Activated CD8-positive, alpha-beta memory T cell treated with anti-CD3 and anti-CD28 coated beads for 1 hour (primary cell): Measurements from ENCODE around the gene USP9X.
"Not testable (repeated sequence)": the region's sequence is repeated elsewhere in the genome, so short reads cannot be mapped to it uniquely, and the experiment has no call there.

ENCODE experiments used
- DNase-seq, 2 donors: peaks; one replicate each; pipeline ENCODE4 v3.0.0-alpha.2; 2020; ENCODE audit warnings: low read depth in 1 of 2; ENCODE audit errors: extremely low read depth in 1 of 2

The USP9X gene

DNA sequence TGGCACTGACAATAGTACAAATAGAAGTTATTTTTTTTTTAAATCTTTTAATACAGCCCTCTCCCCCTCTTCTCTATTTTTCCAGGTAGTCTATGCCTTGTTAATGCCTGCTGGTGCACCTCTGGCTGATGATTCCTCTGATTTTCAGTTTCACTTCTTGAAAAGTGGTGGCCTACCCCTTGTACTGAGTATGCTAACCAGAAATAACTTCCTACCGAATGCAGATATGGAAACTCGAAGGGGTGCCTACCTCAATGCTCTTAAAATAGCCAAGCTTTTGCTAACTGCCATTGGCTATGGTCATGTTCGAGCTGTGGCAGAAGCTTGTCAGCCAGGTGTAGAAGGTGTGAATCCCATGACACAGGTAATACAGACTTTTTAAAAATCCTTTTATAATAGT lies 99.1 kb downstream of the USP9X start:
- no peak for DNase-seq

DNA sequence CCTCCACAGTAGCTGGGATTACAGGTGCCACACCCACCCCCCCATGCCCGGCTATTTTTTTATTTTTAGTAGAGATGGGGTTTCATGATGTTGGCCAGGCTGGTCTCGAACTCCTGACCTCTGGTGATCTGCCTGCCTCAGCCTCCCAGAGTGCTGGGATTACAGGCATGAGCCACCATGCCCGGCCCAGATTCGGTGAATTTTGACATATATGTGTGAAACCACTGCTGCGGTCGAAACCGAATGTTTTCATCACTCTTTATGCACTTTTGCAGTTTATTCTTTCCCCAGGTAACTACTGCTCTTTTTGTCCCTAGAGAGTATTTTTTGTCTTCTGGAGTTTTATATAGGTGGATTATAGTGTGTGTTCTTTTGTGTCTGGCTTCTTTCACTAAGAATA lies 101.7 kb downstream of the USP9X start:
- DNase-seq: not testable (repeated sequence)

DNA sequence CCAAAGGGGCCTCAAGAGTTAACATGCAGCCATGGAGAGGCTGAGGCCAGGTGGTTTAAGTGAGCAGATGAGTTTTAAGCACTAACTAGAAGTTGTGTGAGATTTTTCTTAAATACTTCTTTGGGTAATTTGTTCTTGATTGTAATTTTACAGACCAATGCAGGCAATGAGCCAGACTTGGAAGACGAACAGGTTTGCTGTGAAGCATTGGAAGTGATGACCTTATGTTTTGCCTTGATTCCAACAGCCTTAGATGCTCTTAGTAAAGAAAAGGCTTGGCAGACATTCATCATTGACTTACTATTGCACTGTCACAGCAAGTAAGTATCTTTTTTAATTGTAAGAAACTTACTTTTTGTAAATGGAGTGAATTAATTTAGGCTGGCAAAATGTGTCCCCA lies 103.9 kb downstream of the USP9X start:
- DNase-seq: no peak

DNA sequence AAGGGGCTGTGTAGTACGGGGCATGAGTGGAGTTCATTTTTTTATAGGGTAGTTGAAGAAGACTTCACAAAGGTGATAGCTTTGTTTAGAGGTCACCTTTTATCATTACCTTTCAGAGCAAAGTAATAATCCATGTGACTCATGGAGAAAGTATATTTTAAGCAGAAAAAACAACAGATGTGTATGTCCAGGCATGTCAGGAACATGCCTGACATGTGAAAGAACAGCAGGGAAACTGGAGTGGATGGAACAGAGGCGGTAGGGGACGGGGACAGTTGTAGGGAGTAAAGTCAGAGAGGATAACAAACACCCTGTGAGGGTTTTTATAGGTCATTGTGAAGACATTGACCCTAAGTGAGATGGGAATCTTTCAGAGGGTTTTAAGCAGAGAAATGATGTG lies 107.6 kb downstream of the USP9X start:
- DNase-seq: no peak

DNA sequence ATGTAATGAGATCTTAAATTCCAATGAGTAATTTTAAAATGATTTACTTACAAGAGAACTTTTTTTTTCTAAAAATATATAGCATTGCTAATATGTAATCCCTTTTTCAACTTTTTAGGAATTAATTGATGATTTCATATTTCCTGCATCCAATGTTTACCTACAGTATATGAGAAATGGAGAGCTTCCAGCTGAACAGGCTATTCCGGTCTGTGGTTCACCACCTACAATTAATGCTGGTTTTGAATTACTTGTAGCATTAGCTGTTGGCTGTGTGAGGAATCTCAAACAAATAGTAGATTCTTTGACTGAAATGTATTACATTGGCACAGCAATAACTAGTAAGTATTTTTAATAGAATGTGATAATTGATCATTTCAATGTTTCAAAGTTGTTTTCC lies 113.2 kb downstream of the USP9X start:
- no peak for DNase-seq

DNA sequence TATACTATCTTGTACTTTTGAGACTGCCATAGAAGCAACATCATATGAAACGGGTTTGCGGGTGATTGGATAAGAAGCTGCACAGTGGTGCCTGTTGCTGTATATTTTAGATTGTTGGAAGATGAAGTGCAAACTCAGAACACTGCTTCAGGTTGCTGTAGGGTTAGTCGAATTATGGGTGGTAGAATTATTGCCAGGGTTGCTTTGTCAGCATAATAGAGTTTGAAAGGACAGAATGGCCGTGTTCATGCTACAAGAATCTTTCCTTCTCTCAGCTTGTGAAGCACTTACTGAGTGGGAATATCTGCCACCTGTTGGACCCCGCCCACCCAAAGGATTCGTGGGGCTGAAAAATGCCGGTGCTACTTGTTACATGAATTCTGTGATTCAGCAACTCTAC lies 115.5 kb downstream of the USP9X start:
- DNase-seq: no peak

DNA sequence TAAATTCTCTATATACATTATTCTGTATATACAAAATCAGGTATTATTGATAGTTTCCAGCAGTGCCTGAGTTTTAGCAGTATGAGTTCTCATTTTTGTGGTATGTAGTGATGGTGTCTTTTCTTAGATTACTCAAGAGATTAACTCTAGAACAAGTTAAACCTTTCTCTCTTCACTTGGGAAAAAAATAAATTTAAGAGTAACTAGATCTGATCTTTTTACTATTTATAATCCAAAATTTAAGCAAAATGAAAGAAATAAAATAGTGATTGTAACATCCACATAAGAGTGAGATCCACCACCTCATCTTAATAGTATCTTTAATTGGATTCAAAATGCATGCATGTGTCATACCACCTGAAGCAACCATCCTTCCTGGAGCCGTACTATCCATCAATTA lies 124.6 kb downstream of the USP9X start:
- DNase-seq: no peak

DNA sequence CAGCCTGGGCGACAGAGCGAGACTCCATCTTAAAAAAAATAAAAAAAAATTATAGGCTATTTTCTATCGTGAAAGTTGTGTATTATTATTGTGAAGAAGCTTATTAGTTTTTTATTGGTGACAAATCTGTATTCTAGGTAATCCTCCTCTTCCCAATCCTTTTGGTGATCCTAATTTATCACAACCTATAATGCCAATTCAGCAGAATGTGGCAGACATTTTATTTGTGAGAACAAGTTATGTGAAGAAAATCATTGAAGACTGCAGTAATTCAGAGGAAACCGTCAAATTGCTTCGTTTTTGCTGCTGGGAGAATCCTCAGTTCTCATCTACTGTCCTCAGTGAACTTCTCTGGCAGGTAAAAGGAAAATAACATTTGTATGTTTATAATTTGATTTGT lies 139.4 kb downstream of the USP9X start:
- DNase-seq: no peak

DNA sequence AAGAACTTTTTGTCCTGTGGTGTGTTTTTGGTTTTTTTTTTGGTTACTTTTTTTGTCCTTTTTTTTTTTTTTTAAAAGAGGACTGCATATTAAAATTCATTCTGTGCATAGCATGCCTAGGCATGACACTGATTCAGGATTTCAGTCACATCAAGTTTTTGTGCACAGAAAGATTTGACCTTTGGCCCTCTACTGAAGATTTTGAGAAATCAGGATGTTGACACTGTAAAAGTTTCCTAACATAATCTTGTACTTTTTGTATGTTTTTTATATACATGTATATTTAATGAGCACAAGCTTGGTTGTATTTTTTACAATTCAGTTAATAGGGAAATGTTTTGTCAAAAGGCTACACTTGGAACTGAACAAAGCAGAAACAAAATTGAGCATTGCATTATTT lies 148.7 kb downstream of the USP9X start:
- DNase-seq: no peak

DNA sequence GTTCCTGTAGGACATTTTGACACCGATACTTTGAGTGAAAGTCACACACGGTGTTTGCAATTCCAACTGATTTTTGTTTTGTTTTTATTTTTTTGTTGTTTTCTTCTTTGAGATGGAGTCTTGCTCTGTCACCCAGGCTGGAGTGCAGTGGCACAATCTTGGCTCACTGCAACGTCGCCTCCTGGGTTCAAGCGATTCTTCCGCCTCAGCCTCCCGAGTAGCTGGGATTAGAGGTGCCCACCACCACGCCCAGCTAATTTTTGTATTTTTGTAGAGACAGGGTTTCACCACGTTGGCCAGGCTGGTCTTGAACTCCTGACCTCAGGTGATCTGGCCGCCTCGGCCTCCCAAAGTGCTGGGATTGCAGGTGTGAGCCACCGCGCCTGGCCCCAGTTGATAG lies 149.2 kb downstream of the USP9X start:
- DNase-seq: not testable (repeated sequence)

DNA sequence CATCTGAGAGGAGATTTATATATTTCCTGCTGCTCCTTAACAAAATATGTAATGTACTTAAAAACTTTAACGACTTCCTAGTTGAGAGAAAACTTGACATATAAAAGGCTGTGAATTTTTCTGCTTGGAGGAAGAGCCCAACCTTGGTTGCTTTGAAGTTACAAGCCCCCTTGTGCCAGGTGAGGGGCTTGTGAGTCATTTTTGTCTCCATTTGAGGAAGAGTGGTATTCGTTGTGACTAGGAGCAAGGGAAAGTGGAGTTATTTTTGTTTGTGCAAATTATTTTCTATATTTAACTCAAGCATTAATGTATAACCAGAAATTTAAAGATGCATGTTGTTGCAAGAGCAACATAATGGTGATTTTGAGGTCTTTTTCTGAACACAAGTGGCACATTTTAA lies 149.7 kb downstream of the USP9X start:
- no peak for DNase-seq

DNA sequence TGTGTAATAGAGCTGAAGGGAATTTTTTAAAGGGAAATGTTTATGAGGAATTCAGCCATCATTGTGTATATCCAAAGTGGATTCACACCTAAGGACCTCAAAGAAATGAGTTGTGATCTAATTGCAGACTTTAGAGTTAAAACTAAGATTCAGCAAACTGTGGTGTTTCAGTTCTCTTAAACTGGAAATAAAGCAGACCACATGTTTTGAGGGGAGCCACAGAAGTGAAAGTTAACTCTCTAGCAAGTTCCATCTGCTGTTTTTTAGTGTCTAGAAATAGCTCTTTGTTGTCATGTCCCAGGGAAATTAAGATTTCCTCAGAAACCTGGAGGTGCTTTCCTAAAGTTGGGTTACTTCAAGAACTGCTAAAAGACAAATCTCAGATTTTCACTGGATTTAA lies 151.4 kb downstream of the USP9X start:
- no peak for DNase-seq

DNA sequence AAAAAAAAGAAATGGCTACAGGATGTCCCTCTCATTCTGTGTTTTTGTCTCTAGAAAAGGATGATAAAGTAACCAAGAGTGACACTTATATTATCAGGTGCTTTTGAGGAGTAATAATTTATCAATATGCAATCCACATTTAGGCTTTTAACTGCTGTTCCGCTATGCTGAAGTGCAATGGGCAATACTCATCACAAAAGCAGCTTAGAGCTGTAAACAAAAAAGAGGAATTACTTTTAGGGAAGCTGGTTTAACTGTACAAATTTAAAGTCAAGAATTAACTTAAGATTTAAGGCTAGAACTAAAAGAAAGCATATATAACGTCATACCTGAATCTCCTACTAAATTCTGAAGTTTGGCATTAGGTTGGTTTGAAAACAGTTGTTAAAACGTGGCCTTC lies 155.3 kb downstream of the USP9X start:
- no peak for DNase-seq

DNA sequence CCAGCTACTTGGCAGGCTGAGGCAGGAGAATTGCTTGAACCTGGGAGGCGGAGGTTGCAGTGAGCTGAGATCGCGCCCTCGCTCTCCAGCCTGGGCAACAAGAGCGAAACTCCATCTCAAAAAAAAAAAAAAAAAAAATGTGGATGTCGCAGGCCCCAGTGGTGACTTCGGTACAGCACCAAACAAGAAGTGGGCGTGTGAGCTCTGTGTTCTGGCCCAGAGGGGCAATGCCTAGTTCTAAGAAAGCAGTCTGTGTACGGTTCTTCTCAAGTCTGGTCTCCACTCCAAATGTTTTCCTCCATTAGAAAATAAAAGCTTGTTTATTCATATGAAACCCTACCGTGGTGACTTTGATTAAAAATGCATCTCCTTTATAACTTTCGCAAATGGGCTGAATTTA lies 156.7 kb downstream of the USP9X start:
- no peak for DNase-seq

DNA sequence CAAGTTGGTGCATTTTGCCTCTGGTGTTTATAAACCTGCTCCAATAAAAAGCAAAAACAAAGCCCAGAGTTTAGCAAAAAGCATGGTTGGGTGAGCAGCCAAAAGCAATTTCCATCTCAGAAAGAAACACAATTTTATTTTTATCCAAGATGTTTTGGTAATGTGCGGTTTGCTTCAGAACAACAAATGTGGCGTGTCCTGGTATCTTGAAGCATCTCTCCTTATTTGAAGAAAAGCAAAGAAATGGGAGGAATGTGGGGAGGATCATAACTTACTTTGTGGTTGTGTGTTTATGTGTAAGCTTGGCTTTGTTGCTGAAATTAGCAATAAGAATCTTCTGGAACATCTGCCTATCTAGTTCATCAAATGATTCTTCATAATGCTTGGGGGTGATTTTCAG lies 160.4 kb downstream of the USP9X start:
- no peak for DNase-seq

DNA sequence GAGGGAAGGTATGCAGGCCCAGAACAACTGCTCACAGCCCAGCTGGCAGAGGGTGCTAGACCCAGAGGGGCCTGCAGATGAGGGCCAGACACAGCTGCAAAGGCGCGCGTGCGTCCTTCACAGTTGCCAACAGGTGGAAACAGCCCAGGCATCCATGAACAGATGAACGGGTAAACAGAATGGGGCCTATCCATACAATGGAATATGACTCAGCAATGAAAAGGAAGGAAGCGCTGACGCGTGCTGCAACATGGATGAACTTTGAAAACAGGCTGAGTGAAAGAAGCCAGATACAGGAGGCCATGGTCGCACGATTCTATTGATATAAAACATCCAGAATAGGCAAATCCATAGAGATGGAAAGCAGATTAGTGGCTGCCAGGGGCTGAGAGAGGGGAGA lies 165.6 kb downstream of the USP9X start:
- DNase-seq: no peak

DNA sequence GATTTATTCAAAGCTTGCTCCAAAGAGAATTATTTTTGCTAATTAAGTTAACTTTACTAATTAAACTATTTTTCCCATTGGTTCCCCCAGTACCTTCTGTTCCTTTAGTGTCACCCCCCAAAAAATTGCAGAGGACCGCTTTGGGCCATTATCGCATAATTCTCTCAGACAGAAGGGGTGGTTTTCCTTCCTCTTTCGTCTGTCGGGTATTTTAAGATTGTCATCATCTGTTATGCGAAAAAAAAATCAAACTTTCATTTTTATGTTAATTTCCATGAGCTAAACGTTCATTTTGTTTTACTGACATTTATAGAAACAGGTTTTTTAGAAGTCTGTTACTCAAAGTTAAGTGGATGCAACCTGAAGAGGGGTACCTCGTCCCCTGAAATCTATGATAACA lies 172.6 kb downstream of the USP9X start:
- DNase-seq: no peak

DNA sequence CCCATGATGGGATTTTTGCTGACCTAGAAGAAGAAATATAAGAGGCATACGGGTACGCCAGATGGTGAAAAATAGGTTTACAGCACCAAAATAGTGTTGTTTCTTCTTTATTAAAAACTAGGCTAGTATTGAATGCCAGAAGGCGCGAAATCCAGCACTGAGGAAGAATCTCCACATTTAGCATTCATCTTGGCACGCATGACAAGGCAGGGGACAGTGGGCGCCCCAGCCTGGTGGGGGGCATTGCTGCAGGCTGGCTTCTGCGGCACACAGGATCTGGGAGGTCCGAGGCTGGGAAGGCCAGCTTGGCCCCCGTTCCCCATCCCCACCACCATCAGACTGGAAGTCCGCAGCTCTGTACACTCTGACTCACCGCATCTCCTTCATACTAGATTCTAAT lies 173.0 kb downstream of the USP9X start:
- DNase-seq: no peak

DNA sequence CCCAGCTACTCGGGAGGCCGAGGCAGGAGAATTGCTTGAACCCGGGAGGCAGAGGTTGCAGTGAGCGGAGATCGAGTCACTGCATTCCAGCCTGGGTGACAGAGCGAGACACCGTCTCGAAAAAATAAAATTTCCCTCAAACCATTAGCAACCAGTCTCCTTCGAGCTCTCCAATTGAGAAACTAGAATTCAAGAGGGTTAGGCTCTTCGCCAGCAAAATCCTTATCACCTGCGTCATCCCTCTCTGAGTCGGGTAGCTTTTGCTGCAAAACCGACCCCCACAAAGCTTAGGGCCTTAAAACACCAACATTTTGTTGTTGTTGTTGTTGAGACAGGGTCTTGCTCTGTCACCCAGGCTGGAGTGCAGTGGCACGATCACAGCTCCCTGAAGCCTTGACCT lies 173.6 kb downstream of the USP9X start:
- DNase-seq: no peak

DNA sequence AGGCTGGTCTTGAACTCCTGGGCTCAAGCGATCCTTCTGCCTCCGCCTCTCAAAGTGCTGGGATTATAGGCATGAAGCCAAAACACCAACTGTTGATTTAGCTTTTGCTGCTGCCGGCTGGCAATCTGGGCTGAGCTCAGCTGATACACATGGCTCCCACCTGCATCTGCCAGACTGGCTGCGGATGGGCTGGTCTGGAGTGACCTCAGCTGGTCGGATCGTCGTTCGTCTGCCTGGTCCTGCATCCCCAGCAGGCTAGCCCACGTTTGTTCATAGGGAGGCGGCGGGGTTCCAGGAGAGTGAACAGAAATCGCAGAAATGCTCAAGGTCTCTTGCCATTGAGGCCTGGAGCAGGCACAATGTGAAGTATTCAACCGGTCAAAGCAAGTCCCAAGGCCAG lies 174.3 kb downstream of the USP9X start:
- no peak for DNase-seq

DNA sequence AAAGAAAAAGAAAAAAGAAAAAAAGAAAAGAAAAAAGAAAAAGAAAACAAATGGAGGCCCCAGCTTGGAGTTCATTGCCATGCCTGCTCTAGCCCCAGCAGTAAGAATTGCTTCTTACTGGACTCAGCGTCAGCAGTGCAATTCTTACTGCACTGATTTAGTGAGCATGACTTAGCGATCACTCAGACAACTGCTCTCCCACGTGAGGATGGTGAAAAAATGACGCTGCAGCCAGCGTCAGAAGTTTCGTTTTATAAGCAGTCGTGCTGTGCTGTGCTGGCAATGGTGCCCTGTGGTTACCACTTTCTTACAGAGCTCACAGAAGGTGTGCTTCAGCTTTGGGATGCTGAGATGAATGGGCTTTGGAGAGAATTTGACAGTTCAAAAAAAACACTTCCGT lies 180.4 kb downstream of the USP9X start:
- DNase-seq: peak in 1 of 2 donors; percentile 4

DNA sequence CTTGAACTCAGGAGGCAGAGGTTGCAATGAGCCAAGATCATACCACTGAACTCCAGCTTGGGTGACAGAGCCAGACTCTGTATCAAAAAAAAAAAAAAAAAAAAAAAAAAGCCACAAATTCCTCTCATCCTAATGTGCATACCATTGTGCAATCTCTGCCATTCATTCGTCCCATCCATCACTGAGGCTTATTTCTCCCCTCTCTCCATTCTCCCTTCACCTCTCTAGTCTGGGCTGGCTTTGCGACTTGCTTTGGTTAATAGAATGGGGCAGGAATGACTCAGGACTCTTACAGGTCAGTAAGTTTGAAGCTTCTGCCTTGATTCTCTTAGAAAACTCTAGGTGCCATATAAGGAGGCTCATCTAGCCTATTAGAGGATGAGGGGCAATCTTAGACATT lies 188.4 kb downstream of the USP9X start:
- DNase-seq: no peak

DNA sequence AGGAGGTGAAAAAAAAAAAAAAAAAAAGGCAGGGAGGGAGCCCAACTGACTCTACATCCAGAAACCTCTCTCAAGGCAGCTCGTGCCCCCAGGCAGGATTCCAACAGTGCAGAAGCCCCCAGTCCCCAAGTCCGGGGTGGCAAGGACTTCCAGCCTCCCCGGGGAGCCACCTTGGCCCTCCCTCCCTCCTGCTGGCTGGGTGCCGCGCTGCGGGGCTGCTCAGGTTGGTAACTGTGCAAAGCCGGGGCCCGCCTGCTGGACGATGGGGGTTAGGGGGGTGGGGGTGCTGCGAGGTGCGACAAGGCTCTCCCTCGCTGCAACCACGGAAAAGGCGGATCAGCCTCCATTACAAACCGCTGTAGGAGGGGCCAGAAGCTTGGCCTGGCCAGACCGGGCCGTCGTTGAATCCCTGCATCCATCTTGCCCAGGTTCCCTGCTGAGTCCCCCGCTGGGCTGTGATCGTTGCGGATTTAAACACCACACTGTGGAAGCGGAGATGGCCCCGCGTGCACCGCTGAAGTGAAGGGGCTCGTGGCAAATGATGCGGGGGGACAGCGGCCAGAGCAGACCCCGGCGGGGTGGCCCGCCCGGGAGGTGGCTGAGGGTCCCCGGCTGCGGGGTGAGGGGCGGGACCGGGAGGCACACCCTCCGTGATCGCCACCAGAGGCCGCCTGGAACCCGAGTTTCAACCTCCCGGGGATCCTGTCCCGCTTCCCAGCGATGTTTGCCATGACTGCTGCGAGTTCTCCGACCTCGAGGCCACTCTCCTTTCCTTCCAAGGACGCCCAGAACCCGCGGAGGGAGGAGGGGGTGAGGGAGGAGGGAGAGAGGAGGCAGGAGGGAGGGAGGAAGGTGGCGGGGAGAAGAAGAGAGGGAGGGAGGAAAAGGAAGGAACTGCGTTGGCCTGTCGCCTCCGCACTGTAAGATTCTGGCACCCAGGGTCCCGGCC lies 190.7 kb downstream of the USP9X start:
- DNase-seq: peak in 1 of 2 donors; percentile 29
